T47D (cell line): Measurements from ENCODE around the gene VSNL1.
"Not testable (repeated sequence)": the region's sequence is repeated elsewhere in the genome, so short reads cannot be mapped to it uniquely, and the experiment has no call there.

ENCODE experiments used
- DNase-seq, 2 experiments: peaks; one replicate each; pipeline versions ENCODE4 v3.0.0 to v3.0.0-alpha.2; 2011 to 2012; ENCODE audit warnings: low read depth in 1 of 2, low spot score in 1 of 2
- JUND ChIP-seq: IDR thresholded peaks from 2 replicates; pipeline ENCODE4 v1.6.1; 2012; ENCODE audit warnings: low read depth
- in situ Hi-C: cut with HindIII; loops from 2 replicates; pipeline ENCODE4 v1.10.0; 2016; ENCODE audit warnings: low sequenced_read_pairs, low pct_unique_long_range_greater_than_20kb

Gene VSNL1

DNA sequence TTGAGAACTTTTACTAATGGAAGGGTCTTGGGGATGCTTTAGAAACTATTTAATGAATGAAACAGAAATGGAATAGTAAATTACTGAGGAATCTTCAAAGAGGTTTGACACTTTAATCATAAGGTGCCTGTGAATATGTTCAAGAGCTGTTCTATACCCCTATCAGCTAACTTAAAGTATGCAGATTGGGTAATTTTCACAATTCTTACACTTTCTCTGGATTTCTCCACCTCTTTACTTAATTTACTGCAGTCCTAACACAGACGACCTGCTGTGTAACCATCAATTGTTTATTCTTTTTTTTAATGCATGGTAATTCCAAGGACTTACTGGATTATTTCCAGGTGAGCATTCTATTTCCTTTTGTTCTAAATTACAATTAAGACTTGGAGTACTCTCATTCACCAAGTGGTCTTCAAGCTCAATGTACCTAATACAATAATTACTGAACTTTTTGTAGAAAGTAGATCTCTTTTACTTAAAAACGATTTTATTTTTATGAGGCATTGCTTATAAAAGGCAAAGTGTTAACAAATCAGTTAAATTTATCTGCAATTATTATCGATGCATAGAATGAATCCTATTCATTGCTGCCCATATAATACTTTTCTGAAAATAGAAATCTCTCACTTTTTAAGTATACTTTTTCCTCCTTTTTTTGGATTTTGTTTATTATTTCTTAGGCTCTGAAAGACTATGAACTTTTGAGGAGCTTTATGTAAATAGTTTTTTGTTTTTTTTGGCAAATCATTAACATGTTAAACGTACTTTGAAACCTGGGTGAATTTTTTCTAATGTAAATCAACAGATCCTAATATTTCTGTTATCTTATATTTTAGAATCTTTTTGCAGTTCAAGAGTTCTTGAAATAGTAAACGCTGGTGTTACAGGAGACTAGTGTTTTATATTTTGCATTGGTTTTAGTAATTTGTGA, 5.5 kb downstream of the VSNL1 start:
- TF ChIP-seq JUND, result no peak
- in situ Hi-C loops, result no loop called here
- DNase-seq, result no peak

DNA sequence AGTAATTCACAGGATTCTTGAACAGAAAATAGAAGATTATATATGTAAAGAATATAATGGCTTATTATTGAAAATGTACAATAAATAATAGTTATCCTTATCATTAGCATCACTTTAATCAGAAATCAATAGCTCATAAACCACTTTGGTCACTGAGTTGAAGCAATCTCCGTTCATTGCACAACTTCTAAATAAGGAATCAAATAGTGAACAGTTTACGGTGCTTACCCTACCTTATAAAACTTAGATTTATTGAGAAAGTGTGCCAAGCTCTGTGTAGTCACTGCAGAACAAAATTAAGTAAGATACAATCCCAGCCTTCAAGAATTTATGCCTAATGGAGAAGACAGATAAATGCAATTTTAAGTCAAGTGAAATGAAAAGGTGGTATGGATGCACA, 6.7 kb downstream of the VSNL1 start:
- in situ Hi-C loops, result no loop called here
- DNase-seq, result no peak
- TF ChIP-seq JUND, result no peak

DNA sequence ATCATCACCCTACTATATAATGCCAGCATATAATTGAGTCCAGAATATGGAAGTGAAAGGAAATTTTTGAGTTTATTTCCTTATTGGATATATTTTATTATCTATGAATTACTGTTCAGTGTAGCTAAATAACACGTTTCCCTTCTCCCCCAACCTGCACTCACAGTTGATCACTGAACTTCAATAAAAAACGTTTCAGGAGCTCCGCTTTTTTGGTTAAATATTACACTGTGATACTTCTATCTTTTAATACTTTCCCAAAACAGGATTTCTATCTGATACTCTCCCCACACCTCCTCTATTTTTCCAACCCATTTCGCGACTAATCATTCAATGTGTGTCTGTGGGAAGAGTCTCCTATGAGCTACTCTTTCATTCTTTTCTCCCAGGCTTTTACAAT, 7.2 kb downstream of the VSNL1 start:
- TF ChIP-seq JUND, result no peak
- no peak for DNase-seq
- in situ Hi-C loops, result no loop called here

DNA sequence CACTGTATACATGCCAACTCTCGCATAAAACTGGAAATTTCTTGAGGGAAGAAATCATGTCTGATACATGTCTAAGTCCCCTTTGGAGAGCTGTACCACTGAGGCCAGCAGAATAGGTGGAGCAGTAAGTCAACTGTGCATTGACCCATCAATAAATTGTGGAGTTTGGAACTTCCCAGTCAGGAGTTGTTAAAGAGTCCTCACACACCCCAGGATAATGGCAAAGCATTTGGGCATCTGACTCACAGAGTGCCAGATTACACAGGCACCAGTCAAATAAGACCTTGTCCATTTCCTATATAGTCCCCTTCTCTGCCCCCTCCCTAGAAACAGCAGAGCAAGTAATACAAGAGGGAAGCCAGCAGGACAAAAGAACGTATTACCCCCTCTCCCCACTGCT, 10.4 kb downstream of the VSNL1 start:
- DNase-seq, result no peak
- in situ Hi-C loops, result no loop called here
- TF ChIP-seq JUND, result no peak

DNA sequence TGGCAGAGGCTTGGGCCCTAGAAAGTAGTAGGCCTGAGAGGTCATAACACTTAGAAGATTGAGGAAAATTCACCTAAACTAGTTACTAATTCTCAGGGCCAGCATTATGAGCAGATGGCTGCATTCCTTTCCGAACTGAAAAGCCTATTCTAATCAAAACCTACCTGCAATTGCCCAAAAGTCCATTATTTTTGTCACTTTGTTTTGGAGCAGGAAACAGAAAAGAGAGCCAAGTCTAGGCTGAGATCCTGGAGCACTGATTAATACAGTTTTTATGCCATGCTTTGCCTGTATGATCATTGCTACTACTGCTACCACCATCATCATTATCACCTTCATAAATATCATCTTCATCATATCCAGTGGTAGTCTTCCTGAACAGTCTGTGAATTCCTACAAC, 14.7 kb downstream of the VSNL1 start:
- DNase-seq, result no peak
- TF ChIP-seq JUND, result no peak
- in situ Hi-C loops, result no loop called here

DNA sequence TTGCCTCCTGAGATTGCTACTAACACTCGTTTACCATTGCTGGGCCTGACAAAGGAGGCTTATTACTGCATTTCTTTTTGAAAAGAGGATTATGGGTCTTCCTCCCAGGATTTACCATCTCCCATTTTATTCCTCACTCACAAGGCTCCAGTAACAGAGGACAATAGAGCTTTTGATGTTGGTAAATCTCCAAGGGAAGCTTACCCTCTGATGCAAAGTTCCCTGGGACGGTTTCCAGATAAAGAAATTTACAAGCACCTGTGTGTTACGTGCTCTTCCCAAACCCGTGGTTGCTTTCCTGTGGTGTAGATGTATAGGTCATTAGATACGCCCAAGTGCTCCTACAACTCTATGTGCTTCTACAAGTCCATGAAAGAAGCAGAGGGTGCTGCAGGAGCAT, 17.1 kb downstream of the VSNL1 start:
- no peak for TF ChIP-seq JUND
- DNase-seq, result no peak
- in situ Hi-C loops, result no loop called here

DNA sequence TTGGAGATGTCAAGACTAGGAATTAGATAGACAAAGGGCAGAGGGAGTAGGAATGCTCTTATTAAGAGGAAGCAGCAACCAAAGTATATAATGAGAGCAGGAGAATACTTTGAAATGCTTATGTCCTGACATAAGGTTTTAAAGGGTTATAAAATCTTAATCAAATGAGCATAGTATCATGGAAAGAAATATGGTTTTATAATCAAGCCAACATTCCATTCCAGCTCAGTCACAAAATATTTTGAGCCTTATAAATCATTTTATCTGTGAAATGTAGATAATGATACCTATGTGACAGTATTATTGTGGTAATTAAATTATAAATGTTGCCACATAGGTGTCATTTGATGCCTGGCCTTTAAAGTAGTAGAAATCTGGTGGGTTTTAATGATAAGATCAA, 17.6 kb downstream of the VSNL1 start:
- no peak for TF ChIP-seq JUND
- in situ Hi-C loops, result no loop called here
- DNase-seq, result no peak

DNA sequence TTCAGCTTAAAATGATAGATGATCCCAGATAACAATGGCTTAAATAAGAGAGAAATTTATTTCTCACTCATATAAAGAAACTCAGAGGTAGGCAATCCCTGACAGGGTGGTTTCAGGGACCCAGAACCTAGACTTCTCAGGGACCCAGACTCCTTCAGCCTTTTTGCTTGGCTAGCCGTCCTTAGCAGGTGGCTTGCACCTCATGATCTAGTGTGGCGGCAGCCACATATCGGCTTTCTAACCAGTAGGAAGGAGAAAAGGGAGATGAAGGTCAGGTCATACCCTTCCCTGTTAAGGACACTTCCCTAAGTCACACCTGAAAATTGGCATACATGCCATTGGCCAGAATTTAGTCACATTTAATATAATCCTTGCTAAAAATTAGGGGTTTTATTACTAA, 18.4 kb downstream of the VSNL1 start:
- in situ Hi-C loops, result no loop called here
- no peak for TF ChIP-seq JUND

DNA sequence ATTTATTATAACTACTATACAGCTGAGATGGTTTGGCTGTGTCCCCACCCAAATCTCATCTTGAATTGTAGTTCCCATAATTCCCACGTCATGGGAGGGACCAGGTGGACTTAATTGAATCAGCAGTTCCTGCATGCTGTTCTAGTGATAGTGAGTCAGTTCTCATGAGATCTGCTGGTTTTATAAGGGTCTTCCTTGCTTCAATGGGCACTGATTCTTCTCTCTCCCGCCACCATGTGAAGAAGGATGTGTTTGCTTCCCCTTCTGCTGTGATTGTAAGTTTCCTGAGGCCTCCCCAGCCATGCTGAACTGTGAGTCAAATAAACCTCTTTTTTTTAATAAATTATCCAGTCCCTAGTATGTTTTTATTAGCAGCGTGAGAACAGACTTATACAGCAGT, 25.2 kb downstream of the VSNL1 start:
- DNase-seq, in situ Hi-C loops: not testable (repeated sequence)

More for the DNA sequence above, 18.4 kb downstream of the VSNL1 start:
- no peak for DNase-seq

DNA sequence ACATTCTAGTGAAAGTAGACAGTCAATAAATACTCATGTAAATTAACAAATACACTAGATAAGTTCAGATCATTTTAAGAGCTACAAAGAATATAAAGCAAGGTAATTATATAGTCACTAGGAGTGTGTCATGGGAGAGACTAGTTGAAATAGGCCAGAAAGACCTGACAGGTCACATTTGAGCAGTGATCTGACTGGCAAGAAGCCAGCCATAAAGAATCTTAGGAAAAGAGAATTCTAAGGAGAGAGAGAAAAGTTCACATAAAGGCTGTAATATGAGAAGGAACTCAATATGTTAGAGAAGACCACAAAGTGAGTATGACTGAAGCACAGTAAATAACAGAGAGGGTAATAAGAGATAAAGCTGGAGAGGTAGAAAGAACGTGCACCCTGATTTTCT, 31.2 kb downstream of the VSNL1 start:
- no peak for DNase-seq
- in situ Hi-C loops, result no loop called here
- no peak for TF ChIP-seq JUND

DNA sequence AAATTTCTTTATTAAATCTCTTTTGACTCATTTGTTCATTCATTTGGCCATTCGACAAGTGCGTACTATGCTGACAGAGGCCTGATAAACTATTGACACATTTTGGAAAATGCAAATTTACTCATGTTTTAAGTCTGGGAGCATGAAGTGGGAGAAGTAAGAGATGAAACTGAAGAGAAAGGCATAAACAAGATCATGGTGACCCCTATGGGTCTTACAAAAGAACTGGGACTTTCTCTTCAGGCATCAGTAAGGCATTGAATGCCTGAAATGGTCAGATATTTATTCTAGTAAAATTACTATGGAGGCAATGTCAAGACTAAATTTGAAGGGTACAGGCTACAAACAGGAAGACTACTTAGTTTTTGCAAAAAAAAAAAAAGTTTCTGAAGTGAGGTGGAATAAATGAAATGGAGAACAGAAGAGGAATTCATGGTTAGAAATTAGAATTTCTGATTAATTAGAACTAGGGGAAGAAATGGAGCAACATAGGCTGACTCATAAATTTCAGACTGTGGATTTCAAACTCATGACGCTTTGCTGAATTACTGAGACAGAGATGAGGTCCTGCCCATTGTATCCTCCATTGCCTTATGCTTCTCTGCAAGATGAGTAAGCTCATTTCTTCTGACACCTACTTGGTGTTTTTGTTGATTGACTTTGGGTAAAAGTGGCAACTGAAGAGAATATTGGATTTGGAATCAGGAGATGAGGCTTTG, 32.7 kb downstream of the VSNL1 start:
- in situ Hi-C loops, result no loop called here
- DNase-seq, result no peak
- TF ChIP-seq JUND, result no peak

DNA sequence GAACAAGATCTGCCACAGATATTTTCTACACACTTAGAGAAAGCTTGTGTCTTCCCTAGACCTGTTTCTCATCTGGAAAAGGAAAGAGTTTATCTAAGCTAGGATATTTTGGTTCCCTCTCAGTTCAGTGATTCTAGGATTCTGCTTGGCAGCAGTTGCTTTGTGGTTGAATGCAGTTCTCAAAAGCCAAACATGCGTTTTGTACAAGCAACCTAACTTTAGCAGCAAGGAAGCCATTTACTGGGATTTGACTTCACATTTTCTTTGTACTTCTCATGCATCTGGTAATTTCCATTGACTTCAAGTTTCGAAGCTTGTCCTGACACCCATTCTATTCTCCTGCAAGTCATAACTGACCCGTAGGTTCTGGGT, 33.3 kb downstream of the VSNL1 start:
- in situ Hi-C loops, result no loop called here
- DNase-seq, result no peak
- no peak for TF ChIP-seq JUND

DNA sequence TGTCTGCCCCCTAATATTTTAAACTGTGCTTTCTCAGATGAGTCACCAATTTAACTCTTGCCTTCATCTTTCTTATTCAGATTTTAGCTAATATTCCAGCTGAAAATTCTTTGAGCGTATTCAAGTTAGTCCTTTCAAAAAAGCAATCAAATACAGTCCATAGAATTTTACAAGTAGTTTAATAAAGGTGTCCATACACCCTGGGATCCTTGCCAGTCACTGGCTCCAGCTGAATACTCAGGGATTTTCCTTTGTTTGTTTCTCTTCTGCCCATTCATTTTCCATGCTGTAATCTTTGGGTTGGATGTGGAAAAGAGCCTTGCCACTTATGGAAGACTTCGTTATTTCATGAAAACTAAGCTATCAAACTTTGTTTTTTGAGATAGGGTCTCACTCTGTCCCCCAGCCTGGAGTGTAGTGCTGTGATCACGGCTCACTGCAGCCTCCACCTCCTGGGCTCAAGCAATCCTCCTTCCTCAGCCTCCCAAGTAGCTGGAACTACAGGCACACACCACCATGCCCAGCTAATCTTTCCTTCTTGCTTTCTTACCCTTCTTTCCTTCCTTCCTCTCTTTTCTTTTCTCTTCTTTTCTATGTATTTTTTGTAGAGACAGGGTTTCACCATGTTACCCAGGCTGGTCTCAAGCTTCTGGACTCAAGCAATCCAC, 34.0 kb downstream of the VSNL1 start:
- TF ChIP-seq JUND, result no peak
- in situ Hi-C loops, result no loop called here
- DNase-seq, result no peak
